Measurements from ENCODE around the gene WFS1. TPM values are rescaled to one million over a fixed set of nuclear protein-coding genes. Genes with fewer than 3 reads are reported as not detected.

Gene WFS1
- total and polyA plus RNA-seq, 9 of the 15 experiments (the other 6 are each of a cell fraction or from before 2014, with no cell fraction given) = 0.01 to 0.29 (median 0.03) TPM; not detected in 5

- TF ChIP-seq STAT5A (IDR thresholded peaks at IDR 0.05; ENCODE audit: borderline replicate concordance, low read length) = no peak
- TF ChIP-seq BRF1 (IDR thresholded peaks at IDR 0.05; ENCODE audit: borderline replicate concordance, extremely low read depth, insufficient read length) = no peak
- TF ChIP-seq, protein P1, sequence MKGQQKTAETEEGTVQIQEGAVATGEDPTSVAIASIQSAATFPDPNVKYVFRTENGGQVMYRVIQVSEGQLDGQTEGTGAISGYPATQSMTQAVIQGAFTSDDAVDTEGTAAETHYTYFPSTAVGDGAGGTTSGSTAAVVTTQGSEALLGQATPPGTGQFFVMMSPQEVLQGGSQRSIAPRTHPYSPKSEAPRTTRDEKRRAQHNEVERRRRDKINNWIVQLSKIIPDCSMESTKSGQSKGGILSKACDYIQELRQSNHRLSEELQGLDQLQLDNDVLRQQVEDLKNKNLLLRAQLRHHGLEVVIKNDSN (CRISPR knock-in tag; IDR thresholded peaks at IDR 0.05) = no peak
- no peak for TF ChIP-seq ZNF174 (CRISPR knock-in tag; IDR thresholded peaks at IDR 0.05)
- TF ChIP-seq TSC22D4 (tag; IDR thresholded peaks at IDR 0.05) = no peak
- TF ChIP-seq VEZF1 (CRISPR knock-in tag; IDR thresholded peaks at IDR 0.05) = no peak
- no peak for TF ChIP-seq DDX20 (tag; IDR thresholded peaks at IDR 0.05; ENCODE audit: low read depth)
- TF ChIP-seq MTA2 (IDR thresholded peaks at IDR 0.05; ENCODE audit: low read depth) = no peak
- TF ChIP-seq ZNF449 (CRISPR knock-in tag; IDR thresholded peaks at IDR 0.05) = no peak
Observed at GRCh38 chr4:6301051-6301731, 31.5 kb downstream of the WFS1 start (continued).

Data from K562 (cell line).